HG03521 (cell line): Measurements from ENCODE around the gene LAMA3.

Experiments used
- ATAC-seq: cut with Tn5 transposase; IDR thresholded peaks from one replicate; pipeline ENCODE4 v1.9.1; 2021; ENCODE audit warnings: mild to moderate bottlenecking, moderate library complexity; ENCODE audit not compliant: unreplicated experiment

Gene LAMA3

DNA sequence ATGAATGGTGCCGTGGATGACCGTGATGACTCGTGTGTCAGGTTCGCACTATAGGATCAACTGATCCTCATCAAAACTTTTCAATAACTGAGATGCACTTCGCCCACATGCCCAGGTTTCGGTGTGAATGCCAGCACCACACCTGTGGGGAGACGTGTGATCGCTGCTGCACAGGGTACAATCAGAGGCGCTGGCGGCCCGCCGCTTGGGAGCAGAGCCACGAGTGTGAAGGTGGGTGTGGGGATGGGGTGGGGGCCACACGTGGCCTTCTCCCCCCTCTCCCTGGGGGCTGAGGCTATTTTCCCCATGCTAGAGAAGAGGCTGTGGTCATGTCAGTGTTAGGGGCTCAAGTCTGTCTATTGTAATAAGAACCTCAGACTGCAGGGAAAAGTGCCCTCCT is 69.0 kb downstream of the LAMA3 start:
- no peak for ATAC-seq

DNA sequence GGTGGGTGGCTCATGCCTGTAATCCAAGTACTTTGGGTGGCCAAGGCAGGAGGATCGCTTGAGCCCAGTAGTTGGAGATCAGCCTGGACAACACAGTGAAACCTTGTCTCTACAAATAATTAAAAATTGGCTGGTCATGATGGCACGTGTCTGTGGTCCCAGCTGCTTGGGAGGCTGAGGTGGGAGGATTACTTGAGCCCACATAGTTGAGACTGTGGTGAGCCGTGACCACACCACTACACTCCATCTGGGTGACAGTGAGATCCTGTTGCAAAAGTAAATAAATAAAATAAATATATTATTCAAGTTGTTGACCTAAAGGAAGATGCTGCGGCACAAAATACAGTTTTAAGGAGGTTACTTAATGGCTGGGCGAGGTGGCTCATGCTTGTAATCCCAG is 72.7 kb downstream of the LAMA3 start:
- ATAC-seq: no peak

DNA sequence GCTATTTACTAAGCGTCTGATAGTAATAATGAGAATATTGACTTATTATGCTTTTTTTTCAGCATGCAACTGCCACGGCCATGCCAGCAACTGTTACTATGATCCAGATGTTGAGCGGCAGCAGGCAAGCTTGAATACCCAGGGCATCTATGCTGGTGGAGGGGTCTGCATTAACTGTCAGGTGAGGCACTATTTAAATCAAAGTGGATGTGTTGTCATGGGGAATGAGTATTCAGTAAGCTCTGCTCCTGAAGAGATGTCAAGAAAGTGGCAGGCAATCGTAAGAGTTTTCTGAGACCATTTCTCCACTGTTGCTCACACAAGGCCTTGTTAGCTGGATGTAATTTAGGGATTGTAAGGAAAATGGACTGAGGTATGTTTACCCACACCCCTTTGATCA is 74.1 kb downstream of the LAMA3 start:
- ATAC-seq: no peak

DNA sequence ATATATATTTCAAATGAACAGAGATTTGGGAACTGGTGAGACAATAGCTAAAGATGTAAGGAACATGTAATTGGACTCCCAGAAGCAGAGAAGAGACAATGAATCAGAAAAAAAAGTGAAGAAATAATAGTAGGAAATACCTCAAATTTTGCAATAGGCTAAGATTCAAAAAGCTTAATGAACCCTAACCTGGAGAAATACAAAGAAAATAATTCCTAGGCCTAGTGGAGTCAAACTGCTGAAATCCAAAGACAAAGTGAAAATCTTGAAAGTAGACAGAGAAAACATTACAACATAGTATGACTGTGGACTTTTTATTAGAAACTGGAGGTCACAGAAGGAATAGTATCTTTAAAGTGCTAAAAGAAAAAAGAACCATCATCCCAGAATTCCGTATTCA is 76.7 kb downstream of the LAMA3 start:
- no peak for ATAC-seq

DNA sequence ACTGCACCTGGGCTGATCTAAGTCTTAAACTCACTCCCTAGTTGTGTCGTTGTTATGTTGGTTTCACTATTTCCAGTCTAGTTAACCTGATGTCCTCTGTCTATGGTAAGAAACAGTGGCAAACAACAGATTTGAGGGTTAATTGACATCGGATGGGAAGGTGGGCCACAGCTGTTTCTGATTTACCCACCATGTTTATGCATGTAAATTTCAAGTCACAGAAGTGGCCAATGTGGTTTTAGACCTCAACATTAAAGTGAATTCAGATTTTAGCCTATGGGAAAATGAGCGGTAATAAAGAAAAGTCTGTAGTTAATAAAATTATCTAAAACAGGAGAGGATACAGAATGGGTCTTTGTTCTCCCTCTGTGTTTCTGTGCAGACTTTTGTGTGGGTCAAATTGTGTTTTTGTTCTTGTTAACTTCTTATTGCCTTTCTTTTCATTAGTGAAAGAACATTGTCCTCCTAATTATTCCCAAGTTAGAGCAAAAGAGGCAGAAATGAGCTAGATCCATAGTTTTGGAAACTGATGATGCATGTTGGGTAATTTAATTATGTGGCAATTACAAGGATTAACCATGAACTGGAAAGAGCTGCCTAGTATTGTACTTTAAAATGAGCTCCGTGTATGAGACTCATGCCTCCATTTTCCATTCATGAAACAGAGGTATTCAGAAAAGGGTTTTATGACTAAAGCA is 83.2 kb downstream of the LAMA3 start:
- ATAC-seq: no peak

DNA sequence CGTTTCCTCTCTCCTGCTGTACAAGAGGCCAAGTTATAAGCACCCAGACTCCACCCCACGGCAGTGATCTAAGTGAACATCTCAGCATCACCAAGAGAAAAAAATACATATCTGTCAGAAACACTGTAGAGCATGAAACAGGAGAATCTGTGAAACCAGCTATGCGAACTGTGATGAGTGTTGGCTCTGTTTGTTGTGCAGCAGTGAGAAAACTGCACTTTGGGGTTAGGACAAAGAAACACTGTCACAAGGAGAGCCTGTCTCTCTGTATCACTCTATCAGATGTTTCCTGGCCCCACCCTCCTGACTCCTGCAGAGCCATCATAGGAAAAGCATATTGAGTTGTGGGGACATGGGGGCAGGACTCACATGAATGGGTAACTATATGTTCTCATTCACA is 87.1 kb downstream of the LAMA3 start:
- ATAC-seq: no peak

DNA sequence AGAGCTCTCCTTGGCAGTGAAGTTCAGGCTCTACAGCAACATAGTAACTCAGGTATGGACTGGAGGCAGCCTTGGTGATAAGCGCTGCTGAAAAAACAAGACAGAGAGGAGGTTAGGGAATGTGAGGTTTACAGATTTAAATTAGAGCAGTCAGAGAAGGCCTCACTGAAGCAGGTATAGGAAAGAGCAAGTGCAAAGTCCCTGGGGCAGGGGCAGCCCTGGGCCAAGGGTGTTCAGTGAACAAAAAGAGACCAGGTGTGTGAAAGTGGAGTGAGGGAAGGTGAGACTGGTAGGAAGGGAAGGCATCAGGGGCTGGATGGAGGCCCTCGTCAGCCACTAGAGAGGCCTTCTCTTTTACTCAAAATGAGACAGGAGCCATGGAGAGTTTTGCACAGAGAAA is 89.6 kb downstream of the LAMA3 start:
- ATAC-seq: no peak

DNA sequence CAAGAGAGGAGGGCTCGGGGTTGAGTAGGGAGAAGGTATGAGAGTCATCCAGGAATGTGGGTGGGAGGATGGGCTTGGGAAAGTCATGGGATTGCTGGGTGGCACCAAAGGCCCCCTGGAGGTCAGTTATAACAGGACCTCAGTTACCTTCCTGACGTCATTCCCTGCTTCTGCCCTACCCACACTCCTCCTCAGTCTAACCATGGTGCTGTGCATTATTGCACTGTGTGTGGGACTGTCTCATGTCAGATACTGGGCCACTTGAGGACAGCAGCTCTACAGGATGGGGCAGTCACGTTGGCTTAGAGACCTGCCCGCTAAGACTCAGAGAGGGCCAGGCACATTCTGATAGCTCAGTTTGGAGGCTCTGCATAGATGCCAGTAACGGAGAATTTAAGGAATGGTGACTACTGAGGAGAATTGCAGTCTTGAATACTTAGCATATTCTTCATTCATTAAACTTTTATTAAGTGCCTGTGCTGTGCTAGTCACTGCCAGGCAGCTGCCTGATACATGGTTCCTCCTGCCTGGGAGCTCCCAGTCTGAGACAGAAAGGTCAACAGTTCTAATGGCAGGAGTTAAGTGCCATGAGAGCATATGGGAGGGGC is 90.5 kb downstream of the LAMA3 start:
- ATAC-seq: no peak

DNA sequence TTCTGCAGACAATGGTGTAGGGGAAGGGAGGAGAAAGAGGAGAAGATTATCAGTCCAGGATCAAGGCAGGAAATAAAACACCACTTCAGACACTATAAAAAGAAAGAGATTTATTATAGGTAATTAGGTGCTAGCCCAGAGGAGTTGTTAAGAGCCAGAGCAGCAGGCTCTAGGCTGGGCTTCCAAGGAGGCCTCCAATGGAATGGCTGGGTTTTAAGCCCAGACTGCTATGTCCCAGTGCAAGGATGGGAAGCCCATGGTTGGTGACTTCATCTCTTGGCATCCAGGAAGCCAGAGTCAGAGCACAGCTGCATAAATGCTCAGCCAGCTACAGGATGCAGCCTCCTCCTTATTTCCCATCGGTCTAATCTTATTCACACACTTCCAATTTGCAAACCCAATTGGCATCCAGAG is 95.6 kb downstream of the LAMA3 start:
- ATAC-seq: no peak

DNA sequence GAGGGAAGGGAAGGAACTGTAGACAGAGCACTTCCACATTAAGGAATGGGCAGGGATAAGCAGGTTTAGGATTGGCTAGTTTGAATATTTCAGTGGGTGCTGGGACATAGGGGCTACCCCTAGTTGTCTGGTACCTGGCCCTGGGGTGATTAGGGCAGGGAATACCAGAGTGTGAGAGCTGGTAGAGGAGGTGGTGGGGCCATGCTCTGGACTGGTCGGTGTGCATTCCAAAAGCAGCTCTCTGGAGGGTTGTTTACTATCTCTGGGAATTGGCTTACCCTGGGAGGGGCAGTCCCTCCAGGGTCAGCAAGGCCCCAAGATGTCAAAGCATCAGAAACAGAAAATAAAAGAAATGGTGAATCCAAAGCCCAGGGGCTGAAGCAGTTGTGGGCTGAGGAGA is 103.8 kb downstream of the LAMA3 start:
- ATAC-seq: no peak

DNA sequence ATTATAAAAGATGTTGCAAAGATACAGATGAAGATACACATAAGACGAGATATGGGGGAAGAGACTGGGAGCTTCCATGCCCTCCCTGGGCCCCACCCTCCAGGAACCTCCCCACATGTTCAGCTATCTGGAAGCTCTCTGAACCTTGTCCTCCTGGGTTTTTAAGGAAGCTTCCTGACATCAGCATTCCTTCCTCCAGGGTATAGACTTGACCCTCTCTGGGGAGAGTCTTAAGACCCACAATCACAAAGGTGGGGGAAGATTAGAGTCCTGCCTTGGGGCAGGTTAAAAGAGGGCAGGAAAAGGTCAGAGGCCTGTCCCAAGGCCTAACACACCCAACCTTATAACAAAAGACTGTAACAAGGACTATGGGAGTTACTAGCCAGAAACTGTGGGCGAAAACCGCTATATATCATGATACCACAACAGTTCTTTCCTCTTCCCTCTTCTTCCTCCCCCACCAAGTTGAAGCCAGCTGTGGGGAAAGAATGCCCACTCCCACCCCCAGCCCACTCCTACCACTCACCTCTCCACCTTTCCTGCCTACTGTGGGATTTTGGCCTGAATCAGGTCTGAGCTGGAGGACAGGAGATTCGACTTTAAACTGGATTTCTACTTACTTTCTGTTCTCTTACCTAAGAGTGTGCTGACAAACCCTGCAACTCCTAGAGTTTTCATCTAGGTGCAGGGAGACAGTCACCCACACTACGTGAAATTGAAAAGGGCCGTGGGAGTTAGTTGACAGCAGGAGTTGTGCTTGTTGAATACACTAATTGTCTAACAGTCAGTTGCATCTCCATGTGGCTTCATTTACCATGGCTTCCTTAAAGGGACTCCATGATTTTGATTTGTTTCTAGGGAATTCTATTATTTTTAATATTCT is 105.0 kb downstream of the LAMA3 start:
- no peak for ATAC-seq

DNA sequence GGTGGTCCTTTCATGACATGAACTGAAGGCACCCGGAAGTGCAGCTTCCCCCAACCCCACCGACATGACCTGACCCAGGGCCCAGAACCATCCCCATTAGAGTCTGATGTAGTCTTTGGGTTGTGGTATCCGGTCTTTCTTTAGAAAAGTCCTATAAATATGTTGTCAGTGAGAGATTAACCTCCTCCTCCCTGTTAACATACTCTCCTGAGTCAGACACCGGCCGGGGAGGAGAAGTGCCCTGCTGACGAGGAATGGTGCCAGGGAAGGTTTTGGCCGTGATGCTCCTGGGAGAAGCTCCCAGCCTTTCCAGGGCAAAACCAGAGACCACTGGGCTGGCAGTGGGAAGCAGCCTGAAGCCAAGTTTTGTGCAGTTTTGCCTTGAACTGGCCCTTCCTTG is 109.0 kb downstream of the LAMA3 start:
- no peak for ATAC-seq

DNA sequence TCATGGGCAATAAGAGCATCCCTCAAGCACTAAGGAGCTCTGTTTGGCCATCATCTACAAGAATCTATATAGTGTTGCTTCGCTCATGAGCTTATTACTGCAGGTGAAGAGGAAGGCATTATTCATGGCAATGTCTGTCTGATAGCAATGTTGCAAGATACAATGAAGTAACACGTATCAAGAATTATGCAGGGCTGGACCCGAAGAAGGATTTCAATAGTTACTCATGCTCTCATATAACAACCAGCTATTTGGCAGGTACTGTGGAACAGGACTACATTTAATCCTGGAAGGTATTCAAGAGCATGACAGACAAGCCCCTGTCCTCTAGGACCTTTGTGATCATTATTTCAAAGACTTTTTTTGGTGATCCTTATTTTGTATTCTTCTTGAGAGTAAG is 109.6 kb downstream of the LAMA3 start:
- ATAC-seq: no peak

DNA sequence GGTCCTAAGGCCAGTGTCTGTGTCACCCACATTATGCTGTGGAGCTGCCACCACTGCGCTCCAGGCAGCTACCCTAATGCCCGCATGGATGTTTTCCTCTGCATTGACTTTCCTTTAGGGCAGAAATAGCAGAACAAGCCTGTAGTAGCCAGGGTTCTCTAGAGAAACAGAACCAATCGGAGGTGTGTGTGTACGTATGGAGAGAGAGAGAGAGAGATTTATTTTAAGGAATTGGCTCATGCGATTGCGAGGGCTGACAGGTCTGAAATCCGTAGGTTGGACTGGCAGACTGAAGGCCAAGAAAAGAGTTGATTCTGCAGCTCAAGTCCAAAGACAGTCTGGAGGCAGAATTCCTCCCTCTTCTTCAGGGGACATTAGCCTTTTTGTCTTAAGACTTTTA is 110.3 kb downstream of the LAMA3 start:
- ATAC-seq: no peak

DNA sequence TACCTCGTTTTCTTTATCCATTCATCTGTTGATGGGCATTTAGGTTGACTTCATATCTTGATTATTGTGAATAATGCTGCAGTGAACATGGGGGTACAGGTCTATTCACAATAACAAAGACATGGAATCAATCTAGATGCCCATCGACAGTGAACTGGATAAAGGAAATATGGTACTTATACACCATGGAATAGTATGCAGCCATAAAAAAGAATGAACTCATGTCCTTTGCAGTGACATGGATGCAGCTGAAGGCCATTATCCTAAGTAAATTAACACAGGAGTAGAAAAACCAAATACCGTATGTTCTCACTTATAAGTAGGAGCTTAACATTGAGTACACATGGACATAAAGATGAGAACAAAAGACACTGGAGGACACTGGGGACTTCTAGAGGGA is 111.6 kb downstream of the LAMA3 start:
- no peak for ATAC-seq

DNA sequence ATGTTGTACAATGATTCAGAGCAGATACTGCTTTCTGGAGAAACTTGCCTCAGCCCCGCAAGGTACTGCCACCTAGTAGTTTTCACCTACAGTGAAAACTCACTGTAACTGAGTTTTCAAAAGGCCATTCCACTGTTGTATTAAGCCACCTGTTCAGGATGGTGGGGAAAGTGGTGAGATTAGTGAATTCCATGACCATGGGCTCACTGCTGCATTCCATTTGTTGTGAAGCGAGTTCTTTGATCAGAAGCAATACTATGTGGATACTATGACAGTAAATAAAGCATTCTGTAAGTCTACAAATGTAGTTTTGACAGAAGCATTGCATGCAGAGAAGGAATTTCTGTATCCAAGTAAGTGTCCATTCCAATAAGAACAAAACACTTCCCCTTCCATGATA is 113.6 kb downstream of the LAMA3 start:
- no peak for ATAC-seq

DNA sequence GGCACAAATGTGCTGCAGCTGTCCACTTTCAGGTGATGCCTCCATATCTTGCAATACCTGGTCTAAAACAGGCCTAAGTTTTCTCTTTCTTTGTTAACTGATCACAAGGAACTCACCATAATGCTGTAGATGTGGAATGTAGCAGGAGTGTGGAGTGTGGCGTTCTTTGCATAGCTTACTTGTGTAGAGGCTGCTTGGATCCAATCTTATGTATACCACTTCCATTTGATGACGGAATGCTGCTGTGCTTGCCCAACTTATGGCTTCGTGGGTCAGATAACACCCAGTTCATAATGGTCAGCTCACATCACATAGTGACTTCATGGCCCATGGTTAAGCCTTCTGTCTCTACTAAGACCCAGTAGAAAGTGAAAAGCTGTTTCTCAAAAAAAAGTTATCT is 114.5 kb downstream of the LAMA3 start:
- ATAC-seq: no peak

DNA sequence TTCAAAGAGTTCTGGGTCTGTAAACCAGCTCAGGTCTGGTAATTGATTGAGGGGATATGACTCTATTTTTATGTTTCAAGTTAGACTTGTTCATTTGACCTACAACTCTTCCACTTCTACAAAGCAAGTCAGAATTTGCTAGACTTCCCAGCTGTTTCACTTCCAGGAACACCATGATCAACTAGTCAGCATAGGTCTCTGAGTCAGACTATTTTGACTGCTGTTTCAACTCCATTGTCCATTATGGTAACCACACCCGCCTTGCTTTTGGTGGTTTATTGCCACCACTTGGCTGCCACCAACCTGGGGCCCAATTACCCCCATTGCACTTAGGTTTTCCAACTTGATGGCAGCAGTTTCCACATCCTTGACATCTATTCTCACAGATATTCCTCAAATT is 116.6 kb downstream of the LAMA3 start:
- no peak for ATAC-seq

DNA sequence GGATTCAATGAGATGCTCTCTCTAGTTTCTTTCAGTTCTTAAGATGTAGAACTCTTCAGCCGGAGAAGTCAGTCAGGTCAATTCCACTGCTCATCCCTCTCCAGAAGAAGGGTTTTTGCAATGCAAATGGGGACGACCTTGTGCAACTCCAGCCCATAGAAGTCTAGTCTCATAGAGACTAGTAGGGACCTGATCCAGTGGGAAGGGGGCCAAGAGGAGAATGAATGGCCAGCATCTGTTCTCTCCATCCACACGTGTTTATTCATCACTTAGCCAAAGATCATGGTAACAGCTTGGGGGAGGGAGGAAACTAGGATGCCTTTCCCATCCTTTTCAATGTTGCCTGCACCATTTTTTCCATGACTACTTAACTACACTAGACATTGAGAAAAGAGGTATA is 120.2 kb downstream of the LAMA3 start:
- no peak for ATAC-seq

DNA sequence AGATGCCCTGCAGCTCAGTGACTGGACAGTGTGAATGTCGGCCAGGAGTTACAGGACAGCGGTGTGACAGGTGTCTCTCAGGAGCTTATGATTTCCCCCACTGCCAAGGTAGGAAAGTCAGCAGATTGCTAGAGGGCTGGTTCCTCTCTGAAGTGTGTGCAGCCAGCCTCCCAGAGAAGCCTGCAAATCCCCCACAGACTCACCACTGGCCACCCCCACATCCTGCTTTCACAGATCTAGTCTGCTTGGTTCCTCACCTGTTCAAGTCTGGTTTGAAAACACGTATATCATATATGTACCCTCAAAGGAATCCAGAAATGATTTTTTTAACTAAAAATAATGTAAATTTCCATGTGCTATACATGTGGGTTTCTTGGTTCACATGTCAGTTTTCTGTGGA is 121.1 kb downstream of the LAMA3 start:
- no peak for ATAC-seq

DNA sequence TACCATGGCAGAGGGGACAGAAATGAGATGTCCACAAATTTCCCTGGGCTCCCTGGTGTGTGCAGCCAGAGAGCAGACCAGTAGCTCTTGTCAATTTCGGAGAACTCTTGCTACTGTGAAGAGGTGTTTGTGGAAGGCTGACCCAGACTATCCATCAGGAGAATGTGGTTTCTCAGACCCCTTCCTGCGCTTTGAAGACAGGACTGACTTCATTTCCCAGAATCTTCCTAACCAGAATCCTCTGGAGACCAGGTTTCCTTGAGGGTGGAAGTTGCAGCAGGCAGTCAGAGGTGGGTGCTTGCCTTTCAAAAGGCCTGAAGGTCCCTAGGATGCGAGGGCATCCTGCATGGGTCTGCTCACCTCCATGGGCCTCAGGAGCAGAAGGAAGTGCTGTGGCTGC is 121.9 kb downstream of the LAMA3 start:
- no peak for ATAC-seq
